ENCODE measurements around the gene HSD11B1.

Gene HSD11B1

GRCh38 chr1:209728466-209728865, 23.8 kb downstream of the HSD11B1 start:
- DNase-seq: no peak

GRCh38 chr1:209729436-209729835, 24.8 kb downstream of the HSD11B1 start:
- DNase-seq: no peak

GRCh38 chr1:209732725-209733124, 28.1 kb downstream of the HSD11B1 start:
- no peak for DNase-seq

- DNase-seq: no peak
These were observed 29.0 kb downstream of the HSD11B1 start for GRCh38 chr1:209733409-209734192.

- no peak for DNase-seq
These were observed 32.0 kb downstream of the HSD11B1 start for GRCh38 chr1:209736490-209737117.

GRCh38 chr1:209737118-209737505, 32.5 kb downstream of the HSD11B1 start:
- no peak for DNase-seq

- DNase-seq: no peak
These were observed 33.6 kb downstream of the HSD11B1 start for GRCh38 chr1:209738270-209738669.

GRCh38 chr1:209741193-209741592, 36.5 kb downstream of the HSD11B1 start:
- no peak for DNase-seq

GRCh38 chr1:209741889-209742288, 37.2 kb downstream of the HSD11B1 start:
- no peak for DNase-seq

GRCh38 chr1:209742409-209743144, 37.9 kb downstream of the HSD11B1 start:
- no peak for DNase-seq

GRCh38 chr1:209743145-209743482, 38.5 kb downstream of the HSD11B1 start:
- no peak for DNase-seq

- no peak for DNase-seq
These were observed 42.0 kb downstream of the HSD11B1 start for GRCh38 chr1:209746451-209747165.

- DNase-seq: no peak
These were observed 43.1 kb downstream of the HSD11B1 start for GRCh38 chr1:209747580-209748262.

- DNase-seq: no peak
These were observed 44.0 kb downstream of the HSD11B1 start for GRCh38 chr1:209748620-209749019.

- DNase-seq: no peak
These were observed 44.6 kb downstream of the HSD11B1 start for GRCh38 chr1:209749205-209749604.

GRCh38 chr1:209749670-209750323, 45.2 kb downstream of the HSD11B1 start:
- DNase-seq: no peak

GRCh38 chr1:209751627-209752231, 47.1 kb downstream of the HSD11B1 start:
- no peak for DNase-seq

- DNase-seq: no peak
These were observed 48.2 kb downstream of the HSD11B1 start for GRCh38 chr1:209752890-209753289.

GRCh38 chr1:209755256-209755655, 50.6 kb downstream of the HSD11B1 start:
- DNase-seq: no peak

GRCh38 chr1:209755926-209756614, 51.4 kb downstream of the HSD11B1 start, which contains the start of gene TRAF3IP3:
Gene TRAF3IP3 (plus strand): TSS chr1:209756053. CDS start chr1:209760040, 3,987 bp downstream.
- DNase-seq: no peak
